ENCODE measurements around the gene ZNF813.
"Not testable (repeated sequence)": the region's sequence is repeated elsewhere in the genome, so short reads cannot be mapped to it uniquely, and the experiment has no call there.

Gene ZNF813

DNA sequence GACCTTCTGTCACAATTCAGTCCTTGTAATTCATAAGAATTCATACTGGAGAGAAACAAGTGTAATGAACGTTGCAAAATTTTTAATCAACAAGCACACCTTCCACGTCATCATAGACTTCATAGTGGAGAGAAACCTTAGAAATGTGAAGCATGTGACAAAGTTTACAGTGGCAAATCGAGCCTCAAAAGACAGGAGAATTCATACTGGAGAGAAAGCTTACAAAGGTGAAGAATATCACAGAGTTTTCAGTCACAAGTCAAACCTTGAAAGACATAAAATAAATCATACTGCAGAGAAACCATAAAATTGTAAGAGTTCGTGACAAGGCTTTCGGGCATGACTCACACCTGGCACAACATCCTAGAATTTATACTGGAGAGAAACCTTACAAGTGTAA, 24.6 kb downstream of the ZNF813 start:
- H3K27me3 ChIP-seq (ENCODE audit: control insufficient read depth, insufficient read depth, low read length), result no peaks in the 10 kb centered on the region
- peaks cover 26% of the 10 kb centered on the region for H3K9me3 ChIP-seq (replicated peaks; ENCODE audit: low read length)
- H3K9ac ChIP-seq (ENCODE audit: low read depth, low read length), result no peak overlapping the region
- no peak overlapping the region for H3K4me3 ChIP-seq (ENCODE audit: low read length)
- H3K4me2 ChIP-seq (ENCODE audit: low read length), result no peak overlapping the region
- no peaks in the 10 kb centered on the region for H3K4me1 ChIP-seq (ENCODE audit: control insufficient read depth, insufficient read depth, low read length)
- H3K36me3 ChIP-seq (ENCODE audit: insufficient read depth, low read length), result peaks cover 20% of the 10 kb centered on the region

DNA sequence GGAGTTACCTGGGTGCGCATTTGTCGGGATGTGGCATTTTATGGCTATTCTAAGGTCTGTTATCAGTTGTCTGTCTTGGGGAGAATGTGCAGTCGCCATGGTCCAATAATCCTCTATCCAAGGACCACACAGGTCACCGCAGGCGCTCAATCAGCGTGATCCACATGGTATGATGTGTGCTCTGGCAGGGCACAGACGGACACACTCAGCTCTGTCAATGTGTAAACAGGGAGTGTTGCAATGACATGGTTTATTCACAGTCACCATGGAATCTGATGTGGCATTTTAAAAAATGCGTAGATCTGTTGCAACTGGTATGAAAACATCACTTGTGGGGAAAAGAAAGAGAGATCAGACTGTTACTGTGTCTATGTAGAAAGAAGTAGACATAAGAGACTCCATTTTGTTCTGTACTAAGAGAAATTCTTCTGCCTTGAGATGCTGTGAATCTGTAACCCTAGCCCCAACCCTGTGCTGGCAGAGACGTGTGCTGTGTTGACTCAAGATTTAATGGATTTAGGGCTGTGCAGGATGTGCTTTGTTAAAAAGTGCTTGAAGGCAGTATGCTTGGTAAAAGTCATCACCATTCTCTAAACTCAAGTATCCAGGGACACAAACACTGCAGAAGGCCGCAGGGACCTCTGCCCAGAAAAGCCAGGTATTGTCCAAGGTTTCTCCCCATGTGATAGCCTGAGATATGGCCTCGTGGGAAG, 29.9 kb downstream of the ZNF813 start:
- H3K4me1 ChIP-seq (ENCODE audit: control insufficient read depth, insufficient read depth, low read length); H3K4me2 ChIP-seq (ENCODE audit: low read length); H3K27me3 ChIP-seq (ENCODE audit: control insufficient read depth, insufficient read depth, low read length); H3K9me3 ChIP-seq (replicated peaks; ENCODE audit: low read length); H3K36me3 ChIP-seq (ENCODE audit: insufficient read depth, low read length); H3K9ac ChIP-seq (ENCODE audit: low read depth, low read length); H3K4me3 ChIP-seq (ENCODE audit: low read length): not testable (repeated sequence)

DNA sequence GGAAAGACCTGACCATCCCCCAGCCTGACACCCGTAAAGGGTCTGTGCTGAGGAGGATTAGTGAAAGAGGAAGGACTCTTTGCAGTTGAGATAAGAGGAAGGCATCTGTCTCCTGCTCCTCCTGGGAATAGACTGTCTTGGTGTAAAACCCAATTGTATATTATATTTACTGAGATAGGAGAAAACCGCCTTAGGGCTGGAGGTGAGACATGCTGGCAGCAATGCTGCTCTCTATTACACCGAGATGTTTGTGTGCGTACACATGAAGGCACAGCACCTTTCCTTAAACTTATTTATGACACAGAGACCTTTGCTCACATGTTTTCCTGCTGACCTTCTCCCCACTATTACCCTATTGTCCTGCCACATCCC, 30.5 kb downstream of the ZNF813 start:
- not testable (repeated sequence) for H3K4me3 ChIP-seq (ENCODE audit: low read length); H3K4me1 ChIP-seq (ENCODE audit: control insufficient read depth, insufficient read depth, low read length); H3K36me3 ChIP-seq (ENCODE audit: insufficient read depth, low read length); H3K9ac ChIP-seq (ENCODE audit: low read depth, low read length); H3K9me3 ChIP-seq (replicated peaks; ENCODE audit: low read length); H3K27me3 ChIP-seq (ENCODE audit: control insufficient read depth, insufficient read depth, low read length); H3K4me2 ChIP-seq (ENCODE audit: low read length)

DNA sequence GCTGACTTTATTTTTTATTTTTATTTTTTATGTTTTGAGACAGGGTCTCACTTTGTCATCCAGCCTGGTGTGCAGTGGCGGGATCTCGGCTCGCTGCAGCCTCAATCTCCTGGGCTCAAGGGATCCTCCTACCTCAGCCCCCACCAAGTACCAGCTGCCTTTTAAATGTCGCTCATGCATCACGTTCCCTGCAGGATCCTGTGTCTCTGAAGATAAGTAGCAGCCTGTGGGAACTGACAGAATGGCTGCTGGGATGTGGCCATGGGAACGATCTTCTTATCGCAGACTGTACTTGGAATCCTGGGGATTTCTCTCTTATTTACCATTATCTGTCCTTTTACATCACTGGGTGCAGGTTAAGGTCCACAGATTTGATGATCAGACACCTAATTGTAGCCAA, 35.6 kb downstream of the ZNF813 start:
- H3K9me3 ChIP-seq (replicated peaks; ENCODE audit: low read length); H3K9ac ChIP-seq (ENCODE audit: low read depth, low read length); H3K4me2 ChIP-seq (ENCODE audit: low read length); H3K4me1 ChIP-seq (ENCODE audit: control insufficient read depth, insufficient read depth, low read length); H3K27me3 ChIP-seq (ENCODE audit: control insufficient read depth, insufficient read depth, low read length); H3K4me3 ChIP-seq (ENCODE audit: low read length); H3K36me3 ChIP-seq (ENCODE audit: insufficient read depth, low read length): not testable (repeated sequence)

DNA sequence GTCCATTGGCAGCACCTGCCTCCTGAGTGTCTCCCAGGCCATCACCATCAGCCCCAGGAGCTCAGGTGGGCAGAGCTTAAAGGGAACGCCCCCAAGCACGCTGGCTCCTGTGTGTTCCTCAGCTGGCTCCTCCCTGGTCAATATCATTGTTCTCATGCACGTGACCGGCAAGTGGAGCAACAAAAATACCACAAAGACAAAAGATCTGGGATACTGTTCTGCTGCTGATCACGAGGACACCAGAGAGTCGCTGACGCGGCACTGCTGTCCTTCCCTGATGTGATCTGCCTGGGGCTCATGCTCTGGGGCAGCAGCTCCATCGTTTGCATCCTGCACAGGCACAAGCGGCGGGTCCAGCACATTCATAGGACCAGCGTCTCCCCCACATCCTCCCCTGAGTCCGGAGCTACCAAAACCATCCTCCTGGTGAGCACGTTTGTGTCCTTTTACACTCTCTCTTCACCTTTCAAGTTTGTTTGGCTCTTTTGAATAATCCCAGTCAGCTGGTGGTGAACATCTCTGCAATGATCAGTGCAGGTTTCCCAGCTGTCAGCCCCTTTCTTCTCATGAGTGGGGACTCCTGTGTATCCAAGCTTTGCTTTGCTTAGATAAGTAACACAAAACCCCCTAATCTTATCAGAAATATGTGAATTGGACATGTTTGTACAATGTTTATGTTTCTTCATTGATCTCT, 36.3 kb downstream of the ZNF813 start:
- not testable (repeated sequence) for H3K27me3 ChIP-seq (ENCODE audit: control insufficient read depth, insufficient read depth, low read length); H3K9me3 ChIP-seq (replicated peaks; ENCODE audit: low read length); H3K4me2 ChIP-seq (ENCODE audit: low read length); H3K4me3 ChIP-seq (ENCODE audit: low read length); H3K4me1 ChIP-seq (ENCODE audit: control insufficient read depth, insufficient read depth, low read length); H3K36me3 ChIP-seq (ENCODE audit: insufficient read depth, low read length); H3K9ac ChIP-seq (ENCODE audit: low read depth, low read length)

DNA sequence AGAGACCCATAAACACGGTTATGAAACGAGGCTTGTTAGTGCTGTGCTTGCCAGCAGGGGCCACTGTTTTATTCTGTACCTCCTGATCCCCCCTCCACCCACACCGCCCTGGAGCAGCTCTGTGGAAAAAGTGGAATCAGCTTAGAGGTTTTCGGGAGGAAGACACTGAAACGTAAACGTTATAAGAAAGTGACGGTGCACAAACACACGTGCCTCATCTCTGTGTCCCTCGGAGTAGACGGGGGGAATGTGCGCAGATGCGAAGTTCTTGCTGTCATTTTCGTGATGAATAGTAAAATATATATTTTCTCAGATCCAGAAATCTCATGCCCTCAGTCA, 36.8 kb downstream of the ZNF813 start:
- not testable (repeated sequence) for H3K4me3 ChIP-seq (ENCODE audit: low read length); H3K9ac ChIP-seq (ENCODE audit: low read depth, low read length)

DNA sequence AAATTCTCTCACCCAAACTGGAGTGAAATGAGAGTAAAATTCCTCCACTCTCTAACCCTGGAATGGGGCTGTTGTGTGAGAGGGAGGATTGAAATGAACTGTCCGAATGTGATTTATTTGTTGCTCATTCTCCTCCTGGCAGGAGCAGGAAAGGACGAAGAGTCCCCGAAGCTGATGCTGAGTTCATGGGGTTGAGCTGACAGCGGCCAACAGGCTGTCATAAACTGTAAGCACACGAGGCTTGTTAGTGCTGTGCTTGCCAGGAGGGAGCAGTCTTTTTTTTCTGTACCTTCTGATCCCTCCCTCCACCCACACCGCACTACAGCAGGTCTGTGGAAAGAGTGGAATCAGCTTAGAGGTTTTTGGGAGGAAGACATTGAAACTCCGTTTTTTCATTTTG, 37.4 kb downstream of the ZNF813 start:
- Histone ChIP-seq H3K36me3 (ENCODE audit: insufficient read depth, low read length) (no peaks in the 10 kb centered on the region), H3K9ac (ENCODE audit: low read depth, low read length) (no peak overlapping the region), H3K27me3 (ENCODE audit: control insufficient read depth, insufficient read depth, low read length) (no peaks in the 10 kb centered on the region), H3K4me3 (ENCODE audit: low read length) (no peak overlapping the region), H3K4me1 (ENCODE audit: control insufficient read depth, insufficient read depth, low read length) (no peaks in the 10 kb centered on the region), H3K4me2 (ENCODE audit: low read length) (peak overlapping the region; percentile 36), H3K9me3 (replicated peaks; ENCODE audit: low read length) (no peaks in the 10 kb centered on the region)

More for the DNA sequence above, 36.8 kb downstream of the ZNF813 start:
- not testable (repeated sequence) for H3K36me3 ChIP-seq (ENCODE audit: insufficient read depth, low read length); H3K9me3 ChIP-seq (replicated peaks; ENCODE audit: low read length); H3K27me3 ChIP-seq (ENCODE audit: control insufficient read depth, insufficient read depth, low read length); H3K4me1 ChIP-seq (ENCODE audit: control insufficient read depth, insufficient read depth, low read length)
- H3K4me2 ChIP-seq (ENCODE audit: low read length), result peak overlapping the region; percentile 36

DNA sequence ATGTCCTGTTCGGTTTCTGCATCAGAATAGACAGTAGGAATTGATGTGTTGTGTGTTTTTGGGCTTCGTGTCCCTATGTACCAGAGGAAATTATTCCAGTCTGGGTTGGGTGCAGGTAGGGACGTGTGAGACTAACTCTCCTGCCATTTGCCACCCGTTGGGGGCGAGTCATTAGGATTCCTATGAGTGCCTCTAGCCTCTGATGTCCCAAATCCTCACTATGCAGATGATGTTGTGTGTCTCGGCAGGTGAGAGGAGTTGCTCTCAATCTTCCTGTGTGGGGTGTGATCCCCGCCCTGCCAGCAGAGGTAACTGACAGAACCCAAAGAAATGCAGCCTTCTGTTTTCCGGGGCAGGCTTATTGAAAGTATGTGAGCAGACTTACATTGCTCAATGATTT, 39.2 kb downstream of the ZNF813 start:
- Histone ChIP-seq H3K4me2 (ENCODE audit: low read length) (no peak overlapping the region), H3K4me1 (ENCODE audit: control insufficient read depth, insufficient read depth, low read length) (no peaks in the 10 kb centered on the region), H3K9me3 (replicated peaks; ENCODE audit: low read length) (no peaks in the 10 kb centered on the region), H3K36me3 (ENCODE audit: insufficient read depth, low read length) (no peaks in the 10 kb centered on the region), H3K9ac (ENCODE audit: low read depth, low read length) (no peak overlapping the region), H3K4me3 (ENCODE audit: low read length) (no peak overlapping the region), H3K27me3 (ENCODE audit: control insufficient read depth, insufficient read depth, low read length) (no peaks in the 10 kb centered on the region)

DNA sequence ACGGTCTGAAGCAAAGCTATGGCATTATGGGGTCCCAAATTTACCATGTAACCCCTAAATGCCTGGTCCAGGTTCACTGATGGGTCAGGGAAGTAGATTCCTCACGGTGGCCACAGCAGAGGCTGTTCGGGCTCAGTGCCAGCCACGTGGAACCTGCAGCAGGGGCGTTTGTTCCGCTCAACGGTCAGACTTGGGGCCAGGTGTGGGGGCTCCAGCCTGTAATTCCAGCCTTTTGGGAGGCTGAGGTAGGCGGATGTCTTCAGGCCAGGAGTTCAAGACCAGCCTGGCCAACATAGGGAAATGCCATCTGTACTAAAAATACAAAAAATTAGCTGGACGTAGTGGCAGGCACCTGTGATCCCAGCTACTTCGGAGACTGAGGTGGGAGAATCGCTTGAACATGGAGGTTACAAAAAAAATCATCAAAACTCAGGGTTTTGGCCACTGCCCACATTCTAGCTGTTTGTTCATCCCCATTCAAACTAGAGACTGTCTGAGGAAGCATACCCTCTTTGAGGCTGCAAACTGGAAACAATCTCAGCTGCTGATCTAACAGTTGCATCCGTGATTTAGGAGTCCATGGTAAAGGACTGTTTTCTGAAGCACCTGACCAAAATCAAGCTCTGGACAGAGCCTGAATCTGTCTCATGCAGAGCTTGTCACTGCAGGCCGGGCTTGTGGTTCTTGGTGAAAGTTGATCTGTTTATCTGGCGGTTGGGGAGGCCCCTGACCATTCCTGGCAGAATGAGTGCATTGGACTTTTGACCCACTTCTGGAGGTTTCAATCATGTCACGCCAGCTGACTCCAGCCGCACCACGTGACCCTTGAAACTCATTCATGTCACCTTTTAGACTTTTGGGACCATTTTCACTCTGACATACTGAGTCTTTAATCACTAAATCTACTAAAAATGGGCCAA, 40.2 kb downstream of the ZNF813 start:
- H3K36me3 ChIP-seq (ENCODE audit: insufficient read depth, low read length), result no peaks in the 10 kb centered on the region
- no peaks in the 10 kb centered on the region for H3K27me3 ChIP-seq (ENCODE audit: control insufficient read depth, insufficient read depth, low read length)
- H3K9me3 ChIP-seq (replicated peaks; ENCODE audit: low read length), result no peaks in the 10 kb centered on the region
- no peak overlapping the region for H3K4me2 ChIP-seq (ENCODE audit: low read length)
- no peaks in the 10 kb centered on the region for H3K4me1 ChIP-seq (ENCODE audit: control insufficient read depth, insufficient read depth, low read length)
- H3K9ac ChIP-seq (ENCODE audit: low read depth, low read length), result no peak overlapping the region
- no peak overlapping the region for H3K4me3 ChIP-seq (ENCODE audit: low read length)

DNA sequence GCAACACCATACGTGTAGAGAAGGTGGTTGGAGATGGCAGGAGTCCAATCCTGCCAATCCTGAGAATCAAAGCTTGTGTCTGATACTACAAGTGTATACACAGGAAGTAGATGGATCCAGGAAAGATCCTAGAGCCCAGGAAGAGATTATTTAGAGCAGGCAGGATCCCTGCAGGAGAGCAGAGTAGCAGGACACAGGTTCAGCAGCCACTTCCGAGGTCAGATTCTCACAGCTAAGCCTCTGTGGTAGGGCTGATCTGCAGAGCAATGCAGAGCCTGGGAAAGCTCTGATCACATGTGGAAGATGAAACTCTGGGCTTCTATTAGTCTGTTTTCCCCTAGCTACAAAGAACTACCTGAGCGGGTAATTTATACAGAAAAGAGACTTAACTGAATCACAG, 41.9 kb downstream of the ZNF813 start:
- Histone ChIP-seq H3K9ac (ENCODE audit: low read depth, low read length) (no peak overlapping the region), H3K36me3 (ENCODE audit: insufficient read depth, low read length) (no peaks in the 10 kb centered on the region), H3K4me3 (ENCODE audit: low read length) (no peak overlapping the region), H3K4me1 (ENCODE audit: control insufficient read depth, insufficient read depth, low read length) (no peaks in the 10 kb centered on the region), H3K9me3 (replicated peaks; ENCODE audit: low read length) (no peaks in the 10 kb centered on the region), H3K4me2 (ENCODE audit: low read length) (no peak overlapping the region), H3K27me3 (ENCODE audit: control insufficient read depth, insufficient read depth, low read length) (no peaks in the 10 kb centered on the region)

DNA sequence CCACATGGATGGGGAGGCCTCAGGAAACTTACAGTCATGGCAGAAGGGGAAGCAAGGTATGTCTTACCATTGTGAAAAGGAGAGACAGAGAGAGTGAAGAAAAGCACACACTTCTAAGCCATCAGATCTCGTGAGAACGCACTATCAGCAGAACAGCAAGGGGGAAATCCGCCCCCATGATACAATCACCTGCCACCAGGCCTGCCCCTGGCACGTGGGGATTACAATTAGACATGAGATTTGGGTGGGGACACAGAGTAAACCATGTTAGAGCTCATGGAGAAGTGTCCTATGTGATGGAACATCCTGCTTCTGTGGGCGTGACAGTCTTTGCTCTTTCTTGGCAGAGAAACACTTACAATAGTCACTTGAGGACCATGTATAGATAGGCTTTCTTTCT, 42.3 kb downstream of the ZNF813 start:
- Histone ChIP-seq H3K36me3 (ENCODE audit: insufficient read depth, low read length) (no peaks in the 10 kb centered on the region), H3K4me3 (ENCODE audit: low read length) (no peak overlapping the region), H3K4me1 (ENCODE audit: control insufficient read depth, insufficient read depth, low read length) (no peaks in the 10 kb centered on the region), H3K27me3 (ENCODE audit: control insufficient read depth, insufficient read depth, low read length) (no peaks in the 10 kb centered on the region), H3K9me3 (replicated peaks; ENCODE audit: low read length) (no peaks in the 10 kb centered on the region), H3K4me2 (ENCODE audit: low read length) (no peak overlapping the region), H3K9ac (ENCODE audit: low read depth, low read length) (no peak overlapping the region)
